HEK293T (cell line): ENCODE results near the gene ATAD2B.

Experiments
- BHLHE40 ChIP-seq: fragments of 450-650 bp; IDR thresholded peaks from 2 replicates; pipeline ENCODE4 v1.6.1; 2016; ENCODE audit warnings: mild to moderate bottlenecking, moderate library complexity, borderline replicate concordance
- CTBP1 ChIP-seq: fragments of 450-650 bp; IDR thresholded peaks from 2 replicates; pipeline ENCODE4 v1.6.1; 2016; ENCODE audit warnings: borderline replicate concordance
- FOXM1 ChIP-seq: fragments of 450-650 bp; IDR thresholded peaks from 2 replicates; pipeline ENCODE4 v1.6.1; 2017; ENCODE audit warnings: mild to moderate bottlenecking, borderline replicate concordance

GRCh38 chr2:23835423-23835822, 91.5 kb downstream of the ATAD2B start:
- TF ChIP-seq BHLHE40, result no peak
- no peak for TF ChIP-seq CTBP1
- TF ChIP-seq FOXM1, result no peak
